ENCODE results near the gene SOX5. TPM values are rescaled to one million over a fixed set of nuclear protein-coding genes. Genes with fewer than 3 reads are reported as not detected.

Gene SOX5
- total and polyA plus RNA-seq, 12 donors = 0.17 to 4.3 (median 2.4) TPM

- DNase-seq (no peak), ATAC-seq (no peak)
- Histone ChIP-seq H3K9me3 (peaks cover 0 to 32% (median 11%) of the 10 kb centered on the region in 11 donors), H3K27me3 (no peaks in the 10 kb centered on the region), H3K27ac (no peak overlapping the region), H3K4me3 (no peak overlapping the region), H3K36me3 (peaks cover 0 to 5% (median 0%) of the 10 kb centered on the region in 9 donors), H3K4me1 (no peaks in the 10 kb centered on the region)
- WGBS, 2 donors = 85 to 88% methylated on average over 3 of the region's 3 CpGs
- intact Hi-C loops (cut with DNase I) = no loop called here
- TF ChIP-seq CTCF (IDR thresholded peaks at IDR 0.05) = no peak
These were observed 352.9 kb downstream of the SOX5 start for GRCh38 chr12:23596568-23596967.

- TF ChIP-seq CTCF (IDR thresholded peaks at IDR 0.05) = no peak
- intact Hi-C loops (cut with DNase I) = loop anchor here in 1 of 10 donors (10.0 kb wide), 1 partner anchor 57 kb away; no protein-coding TSS in a partner anchor
- Histone ChIP-seq H3K9me3 (no peaks in the 10 kb centered on the region), H3K4me3 (no peak overlapping the region), H3K27me3 (no peaks in the 10 kb centered on the region), H3K36me3 (no peaks in the 10 kb centered on the region), H3K27ac (no peak overlapping the region), H3K4me1 (no peaks in the 10 kb centered on the region)
- no peak for DNase-seq
- ATAC-seq = no peak
- WGBS, 2 donors = 75 to 84% methylated on average over 4 of the region's 4 CpGs
These were observed 361.5 kb downstream of the SOX5 start for GRCh38 chr12:23587833-23588559.

DNA sequence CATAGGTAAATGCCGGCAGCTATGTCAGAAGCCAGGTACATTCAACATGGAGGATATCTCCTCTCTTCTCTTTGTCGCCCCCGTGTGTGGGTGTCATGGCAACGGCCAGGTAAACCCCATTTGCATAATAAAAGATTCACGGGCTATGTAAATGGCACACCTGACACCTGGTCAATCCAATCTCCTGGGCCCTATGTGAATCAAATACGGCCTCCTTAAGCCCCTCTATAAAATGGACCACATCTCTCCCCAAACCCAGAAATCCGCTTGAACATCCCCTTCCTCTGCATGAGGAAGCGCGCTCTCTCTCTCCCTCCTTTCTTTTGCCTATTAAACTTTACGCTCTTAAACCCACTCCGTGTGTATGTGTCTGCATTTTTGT lies 363.7 kb downstream of the SOX5 start:
- no peak for TF ChIP-seq CTCF (IDR thresholded peaks at IDR 0.05)
- no peaks in the 10 kb centered on the region for H3K36me3 ChIP-seq
- no peaks in the 10 kb centered on the region for H3K4me1 ChIP-seq
- no peaks in the 10 kb centered on the region for H3K9me3 ChIP-seq
- H3K4me3 ChIP-seq = no peak overlapping the region
- intact Hi-C loops (cut with DNase I) = loop anchor here in 1 of 10 donors (10.0 kb wide), 1 partner anchor 59 kb away; no protein-coding TSS in a partner anchor
- DNase-seq (no peak), ATAC-seq (no peak)
- no peak overlapping the region for H3K27ac ChIP-seq
- no peaks in the 10 kb centered on the region for H3K27me3 ChIP-seq
- WGBS, 2 donors = 83 to 85% methylated on average over 11 of the region's 11 CpGs

- TF ChIP-seq CTCF (IDR thresholded peaks at IDR 0.05) = no peak
- H3K4me1 ChIP-seq = no peaks in the 10 kb centered on the region
- DNase-seq (no peak), ATAC-seq (no peak)
- H3K9me3 ChIP-seq = no peaks in the 10 kb centered on the region
- no peak overlapping the region for H3K4me3 ChIP-seq
- no peak overlapping the region for H3K27ac ChIP-seq
- no peaks in the 10 kb centered on the region for H3K27me3 ChIP-seq
- intact Hi-C loops (cut with DNase I) = loop anchor here in 1 of 10 donors (10.0 kb wide), 1 partner anchor 60 kb away; no protein-coding TSS in a partner anchor
- no peaks in the 10 kb centered on the region for H3K36me3 ChIP-seq
- 87 to 96% methylated on average over 2 of the region's 2 CpGs for WGBS, 2 donors
These were observed 364.2 kb downstream of the SOX5 start for GRCh38 chr12:23585156-23585781.

All from heart right ventricle (tissue), 16 donors.